Right forelimb (tissue), 1 donor: ENCODE data around the gene ARHGAP6.
"Not testable (repeated sequence)": the region's sequence is repeated elsewhere in the genome, so short reads cannot be mapped to it uniquely, and the experiment has no call there.

Experiments
- DNase-seq: peaks from one replicate; pipeline ENCODE4 v3.0.0-alpha.2; 2018

ARHGAP6 gene

GRCh38 chrX:11647138-11647537 lies 18.6 kb downstream of the ARHGAP6 start:
- no peak for DNase-seq

DNA sequence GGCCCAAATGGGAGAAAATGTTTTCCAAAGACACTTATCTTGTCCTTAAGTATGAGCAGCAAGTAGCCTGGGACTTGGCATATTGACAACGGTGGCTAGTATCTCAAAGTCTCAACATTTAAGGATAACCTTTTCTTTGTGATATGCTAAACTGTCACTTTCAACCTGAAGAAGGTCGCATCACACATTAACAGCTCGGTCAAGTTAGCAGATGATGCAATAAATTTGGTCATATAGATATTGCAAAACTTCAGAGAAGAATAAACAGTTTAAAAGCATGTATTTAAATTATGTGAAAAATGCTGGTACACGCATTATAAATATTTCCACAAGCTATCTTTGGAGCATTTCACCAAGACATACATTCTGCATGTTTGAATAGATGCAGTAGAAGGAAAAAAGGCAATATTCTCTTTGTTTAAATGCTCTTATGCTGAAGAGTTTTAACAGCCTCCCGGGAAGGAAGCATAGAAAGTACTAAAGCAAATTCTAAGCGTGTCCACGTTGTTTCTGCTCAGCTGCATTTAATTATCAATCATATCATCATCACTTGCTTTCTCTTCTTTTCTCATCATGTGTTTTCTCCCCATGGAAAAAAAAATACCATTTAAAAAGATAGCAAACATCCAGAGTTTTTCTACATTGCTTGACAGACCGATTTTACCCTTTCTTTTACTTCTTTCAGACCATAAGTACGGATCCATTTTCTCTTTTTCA lies 24.2 kb downstream of the ARHGAP6 start:
- DNase-seq, result no peak

DNA sequence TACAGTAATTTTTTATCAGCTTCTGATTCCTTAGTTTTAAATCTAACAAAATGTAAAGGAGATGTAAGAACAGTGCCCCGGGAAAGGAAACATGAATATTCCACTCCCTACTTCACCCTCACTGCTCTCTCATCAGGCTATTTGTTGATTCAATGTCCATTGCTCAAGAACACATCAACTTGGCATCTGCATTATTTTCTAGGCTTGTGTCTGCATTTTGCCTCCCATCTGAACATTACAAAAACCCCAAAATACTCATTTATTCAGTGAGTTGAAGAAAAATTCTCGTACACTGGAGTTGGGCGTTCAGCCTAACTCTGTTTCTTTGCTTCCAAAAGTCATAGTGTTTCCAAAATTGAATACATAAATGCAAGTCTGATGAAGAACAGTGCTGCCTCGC lies 25.6 kb downstream of the ARHGAP6 start:
- no peak for DNase-seq

DNA sequence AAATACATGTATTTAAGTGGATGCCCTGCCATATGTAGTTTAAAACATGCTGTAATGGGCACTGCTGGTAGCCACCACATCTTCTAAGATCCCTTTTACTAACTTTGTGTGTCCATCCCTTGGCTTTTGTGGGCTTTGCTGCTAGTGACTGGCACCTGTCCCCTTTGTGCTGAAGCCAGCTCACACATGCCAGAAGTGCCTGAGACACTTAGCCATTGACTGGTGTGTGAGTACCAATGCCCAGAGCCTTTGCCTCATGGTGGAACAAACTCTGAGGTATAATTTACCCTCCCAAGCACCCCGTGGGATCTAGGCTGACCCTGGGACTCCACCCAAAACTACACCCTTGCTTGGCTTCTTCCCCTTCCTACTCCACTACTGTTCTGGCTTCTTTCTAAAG lies 33.0 kb downstream of the ARHGAP6 start:
- no peak for DNase-seq

GRCh38 chrX:11629593-11630211 lies 36.0 kb downstream of the ARHGAP6 start:
- DNase-seq, result no peak

DNA sequence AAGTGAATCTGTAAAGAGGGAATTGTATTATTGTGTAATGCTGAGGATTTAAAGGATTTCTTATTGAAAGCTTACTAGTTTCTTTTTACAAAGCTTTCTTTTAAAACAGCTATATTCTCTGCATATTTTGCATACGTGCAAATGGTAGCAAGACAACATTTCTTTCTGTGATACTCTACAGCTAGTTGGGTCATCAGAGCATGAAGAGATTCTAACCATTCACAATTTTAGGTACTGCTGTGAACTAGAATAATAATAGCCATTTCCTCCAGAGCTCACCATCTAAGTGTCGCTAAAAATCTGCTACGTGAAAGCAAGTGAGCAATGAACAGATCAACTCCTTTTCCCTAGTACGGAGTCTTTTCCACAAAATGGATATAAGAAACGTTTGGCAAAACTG lies 37.3 kb downstream of the ARHGAP6 start:
- DNase-seq, result no peak

- no peak for DNase-seq
Observed at GRCh38 chrX:11626351-11626750, 39.4 kb downstream of the ARHGAP6 start.

DNA sequence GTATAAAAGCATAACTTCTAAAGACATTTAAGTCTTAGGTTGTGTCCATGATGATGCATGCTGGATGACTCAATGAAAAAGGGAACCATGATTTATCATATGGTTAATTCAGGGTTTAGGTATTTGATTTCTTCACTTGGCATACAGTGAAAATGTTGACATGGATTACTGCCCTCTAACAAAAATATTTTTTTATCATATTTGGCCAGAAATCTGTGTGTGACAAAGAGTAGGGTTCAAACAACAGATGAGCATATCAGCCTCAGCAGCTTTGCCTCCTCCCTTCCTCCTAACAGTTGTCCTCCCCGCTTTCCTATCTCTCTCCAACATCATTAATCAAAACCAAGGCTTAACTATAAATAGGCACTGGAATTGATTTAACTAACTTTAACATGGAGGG lies 46.3 kb downstream of the ARHGAP6 start:
- no peak for DNase-seq

DNA sequence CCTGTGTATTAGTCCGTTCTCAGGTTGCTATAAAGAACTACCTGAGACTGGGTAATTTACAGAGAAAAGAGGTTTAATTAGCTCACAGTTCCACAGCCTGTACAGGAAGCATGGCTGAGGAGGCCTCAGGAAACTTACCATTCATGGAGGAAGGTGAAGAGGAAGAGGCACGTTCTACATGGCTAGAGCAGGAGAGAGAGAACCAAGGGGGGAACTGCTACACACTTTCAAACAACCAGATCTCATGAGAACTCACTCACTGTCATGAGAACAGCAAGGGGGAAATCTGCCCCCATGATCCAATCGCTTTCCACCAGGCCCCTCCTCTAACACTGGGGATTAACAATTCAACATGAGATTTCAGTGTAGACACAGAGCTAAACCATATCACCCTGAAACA lies 51.5 kb downstream of the ARHGAP6 start:
- not testable (repeated sequence) for DNase-seq

GRCh38 chrX:11611965-11612364 lies 53.8 kb downstream of the ARHGAP6 start:
- no peak for DNase-seq

- no peak for DNase-seq
Observed at GRCh38 chrX:11611161-11611560, 54.6 kb downstream of the ARHGAP6 start.

DNA sequence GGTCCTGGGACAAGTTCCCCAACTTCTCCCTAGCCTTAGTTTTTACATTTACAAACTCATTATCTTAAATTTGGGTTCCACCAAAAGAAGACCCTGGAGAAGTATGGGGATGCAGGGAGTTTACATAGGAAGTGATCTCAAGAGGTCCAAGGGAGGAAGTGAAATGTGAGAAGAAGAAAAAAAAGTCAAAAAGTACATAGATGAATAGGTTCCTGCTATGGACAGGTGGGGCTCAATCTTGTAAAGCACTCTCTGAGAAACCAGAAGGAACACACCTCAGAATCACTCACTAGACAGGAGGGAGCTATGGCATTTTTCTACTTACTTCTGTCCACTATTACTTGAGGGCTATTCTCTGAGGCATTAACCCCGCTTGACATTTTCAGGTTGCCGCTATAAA lies 56.6 kb downstream of the ARHGAP6 start:
- DNase-seq, result no peak

- DNase-seq, result no peak
Observed at GRCh38 chrX:11606408-11606807, 59.3 kb downstream of the ARHGAP6 start.

DNA sequence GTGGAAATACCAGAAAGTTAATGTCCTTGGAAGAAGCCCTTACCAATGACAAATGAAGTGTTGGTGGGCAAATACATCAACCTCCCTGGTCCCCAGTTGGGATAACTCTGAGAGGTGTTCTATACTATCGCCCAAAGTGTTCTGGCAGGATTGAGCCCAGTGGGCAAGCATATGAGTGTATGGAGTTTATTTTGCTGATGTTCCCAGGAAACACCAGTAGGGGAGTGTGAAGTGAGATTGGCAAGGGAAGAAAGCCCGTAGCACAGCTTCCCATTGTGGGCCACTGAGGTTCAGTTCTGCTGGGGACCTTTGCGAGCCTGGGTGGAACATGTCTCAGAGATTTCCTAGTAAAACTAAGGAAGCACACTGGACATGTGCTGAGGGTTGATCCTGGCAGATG lies 65.1 kb downstream of the ARHGAP6 start:
- no peak for DNase-seq

- no peak for DNase-seq
Observed at GRCh38 chrX:11597479-11597878, 68.2 kb downstream of the ARHGAP6 start.

GRCh38 chrX:11591723-11592346 lies 73.9 kb downstream of the ARHGAP6 start:
- DNase-seq, result no peak

DNA sequence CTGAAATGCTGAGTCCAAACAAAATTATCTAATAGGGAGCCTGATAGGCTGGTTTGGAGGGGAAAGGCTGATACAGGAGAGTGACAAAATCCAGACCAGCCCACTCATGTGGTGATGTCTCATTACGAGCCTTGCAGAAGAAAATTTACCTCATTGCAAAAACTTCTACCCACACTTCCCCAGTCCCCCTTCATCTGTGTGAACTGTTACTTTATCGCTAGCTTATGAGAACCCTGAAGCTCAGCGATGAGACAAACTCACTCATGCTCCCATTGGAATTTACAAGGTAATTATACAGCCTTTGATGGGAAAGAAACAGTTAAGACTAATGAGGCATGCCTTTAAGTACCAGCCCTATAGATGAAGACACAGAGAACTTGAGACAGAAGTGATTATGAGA lies 76.1 kb downstream of the ARHGAP6 start:
- DNase-seq, result no peak

DNA sequence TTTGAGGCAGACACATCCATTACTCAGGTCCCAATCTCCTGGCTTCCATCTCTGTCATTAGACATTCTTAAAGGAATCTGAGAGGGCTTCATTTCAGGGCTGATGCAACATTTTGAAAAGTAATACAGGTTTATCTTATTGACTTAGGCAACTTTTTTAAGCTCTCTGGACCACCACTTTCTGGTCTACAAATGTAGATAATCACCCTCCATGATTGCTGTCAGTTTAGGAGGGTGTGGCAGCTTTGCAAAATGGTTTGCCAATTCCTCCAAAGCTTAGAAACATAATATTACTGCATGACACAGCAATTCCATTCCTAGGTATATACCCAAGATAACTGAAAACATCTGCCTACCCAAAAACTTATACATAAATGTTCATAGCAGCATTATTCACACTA lies 77.6 kb downstream of the ARHGAP6 start:
- no peak for DNase-seq

GRCh38 chrX:11585174-11585573 lies 80.5 kb downstream of the ARHGAP6 start:
- no peak for DNase-seq

DNA sequence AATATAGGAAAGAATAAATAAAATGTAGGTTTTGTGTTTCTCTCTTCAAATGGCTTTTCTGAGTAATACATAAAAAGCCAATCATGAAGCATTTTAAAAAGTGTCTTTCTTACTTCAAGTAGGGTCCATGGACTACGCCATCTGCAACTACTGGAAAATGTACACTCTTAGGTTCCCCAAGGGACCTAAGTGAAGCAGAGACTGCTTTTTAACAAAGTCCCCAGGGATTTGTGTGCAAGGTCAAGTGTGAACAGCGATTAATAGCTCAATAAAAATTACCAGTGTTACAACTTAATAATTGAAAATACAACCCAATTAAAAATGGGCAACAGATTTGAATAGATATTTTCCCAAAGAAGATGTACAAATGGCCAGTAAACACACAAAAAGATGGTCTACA lies 84.9 kb downstream of the ARHGAP6 start:
- no peak for DNase-seq

DNA sequence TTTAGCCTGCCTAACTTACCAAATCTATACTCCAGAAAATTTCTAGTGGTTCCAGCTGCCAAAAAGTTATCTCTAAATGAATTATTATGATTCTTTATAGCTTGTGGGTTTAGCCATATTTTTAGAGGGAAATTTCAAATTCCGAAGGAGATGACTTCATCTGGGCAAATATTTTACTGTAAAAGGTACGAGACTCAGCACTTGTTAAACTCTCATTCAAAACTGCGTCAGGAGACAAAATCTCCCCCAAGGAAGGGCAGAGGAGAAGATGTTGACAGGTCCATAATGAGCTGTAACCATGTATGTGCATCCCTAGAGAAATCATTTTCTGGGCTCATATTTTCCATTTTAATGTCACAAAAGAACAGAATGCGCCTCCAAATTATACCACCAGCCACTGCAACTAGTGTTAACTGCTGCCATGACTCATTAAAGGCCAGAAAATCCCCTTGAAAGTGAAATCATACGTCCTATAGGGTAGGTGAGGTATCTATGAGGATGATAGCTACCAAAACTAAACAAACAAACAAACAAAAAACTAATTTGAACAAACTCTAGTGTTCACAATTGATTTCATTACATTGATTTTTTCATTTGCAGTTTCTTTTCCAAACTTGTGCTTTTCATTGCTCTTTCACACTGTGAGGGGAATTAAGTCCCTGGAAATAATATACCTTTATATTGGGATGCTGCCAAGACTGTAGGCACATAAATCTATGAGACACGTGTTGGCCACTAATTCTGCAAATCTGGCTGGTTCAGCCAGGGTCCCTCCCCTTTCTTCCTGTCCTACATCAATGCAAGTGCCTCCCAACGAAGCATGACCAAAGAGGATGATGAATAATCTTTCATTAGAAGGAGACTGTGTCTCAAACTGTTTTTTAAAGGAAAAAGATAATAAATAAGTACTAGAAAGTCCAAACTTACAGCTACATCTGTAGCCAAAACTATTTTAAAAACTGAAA lies 85.8 kb downstream of the ARHGAP6 start:
- no peak for DNase-seq

DNA sequence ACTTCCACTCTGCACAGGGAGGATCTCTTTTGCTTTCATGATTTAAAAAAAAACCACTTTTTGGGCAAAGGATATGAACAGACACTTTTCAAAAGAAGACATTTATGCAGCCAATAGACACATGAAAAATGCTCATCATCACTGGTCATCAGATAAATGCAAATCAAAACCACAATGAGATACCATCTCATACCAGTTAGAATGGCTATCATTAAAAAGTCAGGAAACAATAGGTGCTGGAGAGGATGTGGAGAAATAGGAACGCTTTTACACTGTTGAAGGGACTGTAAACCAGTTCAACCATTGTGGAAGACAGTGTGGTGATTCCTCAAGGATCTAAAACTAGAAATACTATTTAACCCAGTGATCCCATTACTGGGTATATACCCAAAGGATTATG lies 87.4 kb downstream of the ARHGAP6 start:
- DNase-seq, result not testable (repeated sequence)

GRCh38 chrX:11577603-11578002 lies 88.1 kb downstream of the ARHGAP6 start:
- no peak for DNase-seq
